ENCODE results near the gene C2CD4D.

Gene C2CD4D

GRCh38 chr1:151834239-151834638 lies 5.4 kb downstream of the C2CD4D start:
- no peak for DNase-seq (ENCODE audit: low read depth in 3 of 3)

- DNase-seq (ENCODE audit: low read depth in 3 of 3) = no peak
Observed at GRCh38 chr1:151833172-151833900, 6.3 kb downstream of the C2CD4D start.

- no peak for DNase-seq (ENCODE audit: low read depth in 3 of 3)
Observed at GRCh38 chr1:151832318-151832980, 7.2 kb downstream of the C2CD4D start.

- DNase-seq (ENCODE audit: low read depth in 3 of 3) = no peak
Observed at GRCh38 chr1:151831605-151832004, 8.0 kb downstream of the C2CD4D start, which contains the start of gene RORC. Gene RORC, minus strand, starts transcription at chr1:151831802. Its CDS starts 38 bp downstream, at chr1:151831764.

GRCh38 chr1:151831256-151831591 lies 8.4 kb downstream of the C2CD4D start:
- no peak for DNase-seq (ENCODE audit: low read depth in 3 of 3)

- DNase-seq (ENCODE audit: low read depth in 3 of 3) = no peak
Observed at GRCh38 chr1:151830055-151830454, 9.6 kb downstream of the C2CD4D start.

GRCh38 chr1:151829352-151830046 lies 10.1 kb downstream of the C2CD4D start:
- no peak for DNase-seq (ENCODE audit: low read depth in 3 of 3)

GRCh38 chr1:151828921-151829320 lies 10.7 kb downstream of the C2CD4D start:
- DNase-seq (ENCODE audit: low read depth in 3 of 3) = no peak

- no peak for DNase-seq (ENCODE audit: low read depth in 3 of 3)
Observed at GRCh38 chr1:151827853-151828252, 11.8 kb downstream of the C2CD4D start.

- DNase-seq (ENCODE audit: low read depth in 3 of 3) = peak in 1 of 3 experiments; percentile 47
Observed at GRCh38 chr1:151825751-151826660, 13.6 kb downstream of the C2CD4D start.

- DNase-seq (ENCODE audit: low read depth in 3 of 3) = no peak
Observed at GRCh38 chr1:151825204-151825603, 14.4 kb downstream of the C2CD4D start.

GRCh38 chr1:151823175-151823574 lies 16.4 kb downstream of the C2CD4D start:
- no peak for DNase-seq (ENCODE audit: low read depth in 3 of 3)

- DNase-seq (ENCODE audit: low read depth in 3 of 3) = peak in 1 of 3 experiments; percentile 62
Observed at GRCh38 chr1:151822404-151822803, 17.2 kb downstream of the C2CD4D start.

GRCh38 chr1:151820940-151821339 lies 18.7 kb downstream of the C2CD4D start:
- no peak for DNase-seq (ENCODE audit: low read depth in 3 of 3)

GRCh38 chr1:151819976-151820623 lies 19.5 kb downstream of the C2CD4D start:
- DNase-seq (ENCODE audit: low read depth in 3 of 3) = no peak

GRCh38 chr1:151819227-151819835 lies 20.3 kb downstream of the C2CD4D start:
- DNase-seq (ENCODE audit: low read depth in 3 of 3) = no peak

- no peak for DNase-seq (ENCODE audit: low read depth in 3 of 3)
Observed at GRCh38 chr1:151817353-151817730, 22.3 kb downstream of the C2CD4D start.

GRCh38 chr1:151816548-151817352 lies 22.9 kb downstream of the C2CD4D start:
- DNase-seq (ENCODE audit: low read depth in 3 of 3) = no peak

- DNase-seq (ENCODE audit: low read depth in 3 of 3) = no peak
Observed at GRCh38 chr1:151815716-151816327, 23.8 kb downstream of the C2CD4D start.
